ENCODE data around the gene LDLRAD3.
"Not testable (repeated sequence)": the region's sequence is repeated elsewhere in the genome, so short reads cannot be mapped to it uniquely, and the experiment has no call there.

Gene LDLRAD3

GRCh38 chr11:35995681-35996271, 51.9 kb downstream of the LDLRAD3 start:
- DNase-seq (ENCODE audit: low read depth) = no peak

GRCh38 chr11:35997902-35998520, 54.1 kb downstream of the LDLRAD3 start:
- no peak for DNase-seq (ENCODE audit: low read depth)

GRCh38 chr11:35998634-35999033, 54.8 kb downstream of the LDLRAD3 start:
- no peak for DNase-seq (ENCODE audit: low read depth)

- DNase-seq (ENCODE audit: low read depth) = no peak
Measured at GRCh38 chr11:36000616-36001190, 56.8 kb downstream of the LDLRAD3 start.

GRCh38 chr11:36002196-36002595, 58.3 kb downstream of the LDLRAD3 start:
- no peak for DNase-seq (ENCODE audit: low read depth)

- no peak for DNase-seq (ENCODE audit: low read depth)
Measured at GRCh38 chr11:36002796-36003195, 58.9 kb downstream of the LDLRAD3 start.

- DNase-seq (ENCODE audit: low read depth) = no peak
Measured at GRCh38 chr11:36006556-36006955, 62.7 kb downstream of the LDLRAD3 start.

GRCh38 chr11:36007127-36007655, 63.3 kb downstream of the LDLRAD3 start:
- no peak for DNase-seq (ENCODE audit: low read depth)

- DNase-seq (ENCODE audit: low read depth) = no peak
Measured at GRCh38 chr11:36008584-36008983, 64.7 kb downstream of the LDLRAD3 start.

- no peak for DNase-seq (ENCODE audit: low read depth)
Measured at GRCh38 chr11:36009473-36009872, 65.6 kb downstream of the LDLRAD3 start.

- no peak for DNase-seq (ENCODE audit: low read depth)
Measured at GRCh38 chr11:36010010-36010740, 66.3 kb downstream of the LDLRAD3 start.

GRCh38 chr11:36011574-36011973, 67.7 kb downstream of the LDLRAD3 start:
- DNase-seq (ENCODE audit: low read depth) = no peak

- no peak for DNase-seq (ENCODE audit: low read depth)
Measured at GRCh38 chr11:36012455-36012854, 68.6 kb downstream of the LDLRAD3 start.

- no peak for DNase-seq (ENCODE audit: low read depth)
Measured at GRCh38 chr11:36012979-36013378, 69.1 kb downstream of the LDLRAD3 start.

- not testable (repeated sequence) for DNase-seq (ENCODE audit: low read depth)
Measured at GRCh38 chr11:36013446-36013845, 69.6 kb downstream of the LDLRAD3 start.

GRCh38 chr11:36013950-36014897, 70.4 kb downstream of the LDLRAD3 start:
- no peak for DNase-seq (ENCODE audit: low read depth)

GRCh38 chr11:36014898-36015665, 71.2 kb downstream of the LDLRAD3 start:
- no peak for DNase-seq (ENCODE audit: low read depth)

GRCh38 chr11:36015799-36016198, 71.9 kb downstream of the LDLRAD3 start:
- no peak for DNase-seq (ENCODE audit: low read depth)

- no peak for DNase-seq (ENCODE audit: low read depth)
Measured at GRCh38 chr11:36016263-36016662, 72.4 kb downstream of the LDLRAD3 start.

GRCh38 chr11:36016709-36017108, 72.8 kb downstream of the LDLRAD3 start:
- DNase-seq (ENCODE audit: low read depth) = no peak

Data from CMK (cell line).